K562 (cell line): ENCODE data around the gene PIGH. TPM values are rescaled to one million over a fixed set of nuclear protein-coding genes. Genes with fewer than 3 reads are reported as not detected.
A peak's percentile ranks its signal among the peaks of the same experiment; 100 is the strongest.

Source experiments
- CTCF ChIP-seq, 3 experiments: IDR thresholded peaks in 2 of 3; conservative IDR thresholded peaks in 1 of 3; 2 replicates each; pipeline ENCODE4 v1.5.1; 2011 to 2012; ENCODE audit warnings: low read length in 3 of 3, mild to moderate bottlenecking in 3 of 3, control low read depth in 2 of 3, improper control_type of control experiment in 1 of 3, inconsistent platforms in 1 of 3, low read depth in 1 of 3, mixed read lengths in 1 of 3, moderate library complexity in 1 of 3; ENCODE audit not compliant: insufficient read depth in 2 of 3
- DEAF1 ChIP-seq: fragments of 450-650 bp; formaldehyde crosslinking; IDR thresholded peaks from 2 replicates; pipeline ENCODE4 v1.4.0; 2020; ENCODE audit warnings: mild to moderate bottlenecking, moderate library complexity
- KDM4B ChIP-seq, 2 experiments: fragments of 450-650 bp in 1 of 2; sonication (generic) in 1 of 2; IDR thresholded peaks; 2 replicates each; pipeline ENCODE4 v1.6.1; 2016 to 2017; ENCODE audit warnings: borderline replicate concordance in 2 of 2, antibody characterized with exemption in 1 of 2, low read depth in 1 of 2, mild to moderate bottlenecking in 1 of 2
- MAZ ChIP-seq, 2 experiments: fragments of 450-650 bp in 1 of 2; sonication (generic) in 1 of 2; formaldehyde crosslinking; IDR thresholded peaks in 1 of 2; conservative IDR thresholded peaks in 1 of 2; 2 replicates each; pipeline versions ENCODE4 v1.4.0 to v1.5.0; 2020; ENCODE audit warnings: mild to moderate bottlenecking in 1 of 2, missing genetic modification reagents in 1 of 2
- PBX2 ChIP-seq, 2 experiments: IDR thresholded peaks in 1 of 2; conservative IDR thresholded peaks in 1 of 2; 2 replicates each; pipeline ENCODE4 v1.6.1; 2016; ENCODE audit warnings: low read depth in 2 of 2, mild to moderate bottlenecking in 1 of 2, missing compliant biosample characterization in 1 of 2, missing genetic modification characterization in 1 of 2, moderate library complexity in 1 of 2
- RAD21 ChIP-seq, 2 experiments: fragments of 250-450 bp in 1 of 2; fragments of 450-650 bp in 1 of 2; sonication (Bioruptor Pico) in 1 of 2; formaldehyde crosslinking in 1 of 2; IDR thresholded peaks in 1 of 2; conservative IDR thresholded peaks in 1 of 2; 2 replicates each; pipeline versions ENCODE4 v1.4.0 to v1.8.0; 2020 to 2022; ENCODE audit warnings: mild to moderate bottlenecking in 2 of 2, moderate library complexity in 1 of 2
- STAG1 ChIP-seq: sonication (generic); formaldehyde crosslinking; IDR thresholded peaks from 2 replicates; pipeline ENCODE4 v1.5.0; 2020; ENCODE audit warnings: missing genetic modification reagents, borderline replicate concordance
- TFAP4 ChIP-seq: sonication (generic); formaldehyde crosslinking; IDR thresholded peaks from 2 replicates; pipeline ENCODE4 v1.8.0; 2022; ENCODE audit warnings: missing genetic modification reagents, mild to moderate bottlenecking, moderate library complexity, borderline replicate concordance
- ZNF184 ChIP-seq: sonication (generic); formaldehyde crosslinking; IDR thresholded peaks from 2 replicates; pipeline ENCODE4 v1.5.0; 2020; ENCODE audit warnings: missing genetic modification reagents
- polyA plus RNA-seq, 8 experiments: library from polyadenylated mRNA; depleted of rRNA in 4 of 8; stranded (reverse) in 5 of 8; unstranded in 3 of 8; fragments of >200 nt; fragmentation: Nextera tagmentation in 2 of 8; fragmentation: Illumina TruSeq in 1 of 8; extraction: Ambion mirVana in 2 of 8; extraction: Trizol in 1 of 8; gene quantifications; 2 replicates each; pipeline versions ENCODE4 v1.2.1 to v1.2.3, GENCODE V29; 2011 to 2014; ENCODE audit warnings: inconsistent platforms in 1 of 8, missing spikeins in 1 of 8
- total RNA-seq, 7 experiments: library from RNA; depleted of rRNA in 6 of 7; stranded (reverse); fragments of >200 nt in 6 of 7; fragmentation: Illumina TruSeq in 2 of 7; extraction: Trizol in 2 of 7; gene quantifications; 2 replicates each; pipeline versions ENCODE4 v1.2.1 to v1.2.3, GENCODE V29; 2011 to 2021; ENCODE audit warnings: low replicate concordance in 1 of 7

PIGH gene
- total and polyA plus RNA-seq, 9 of the 15 experiments (the other 6 are each of a cell fraction or from before 2014, with no cell fraction given): 21.1 to 53.4 (median 24.7) TPM

GRCh38 chr14:67571275-67571990, 28.6 kb downstream of the PIGH start (continued):
- TF ChIP-seq CTCF (IDR thresholded peaks at IDR 0.05 in 2 of 3, conservative IDR thresholded peaks at IDR 0.05 in 1 of 3; ENCODE audit: insufficient read depth in 2 of 3, low read depth in 1 of 3, low read length in 3 of 3) (peak; percentile 79 to 84 (median 83)), ZNF184 (no peak), DEAF1 (CRISPR knock-in tag) (peak; percentile 60), STAG1 (CRISPR knock-in tag) (peak; percentile 30; the same call in 1 of the 2 replicates), PBX2 (CRISPR knock-in tag; IDR thresholded peaks at IDR 0.05; ENCODE audit: low read depth) (no peak), PBX2 (tag; conservative IDR thresholded peaks at IDR 0.05; ENCODE audit: low read depth) (peak; percentile 44), KDM4B (IDR thresholded peaks at IDR 0.05; ENCODE audit: borderline replicate concordance in 2 of 2, low read depth in 1 of 2) (no peak), TFAP4 (CRISPR knock-in tag) (0 out of 2 replicates have a peak, but pooled peaks have one; percentile 13), MAZ (CRISPR knock-in tag; conservative IDR thresholded peaks at IDR 0.05 in 1 of 2, IDR thresholded peaks at IDR 0.05 in 1 of 2) (peak in 1 of 2 experiments; percentile 25; a peak in 1 of 4 replicates), RAD21 (CRISPR knock-in tag; conservative IDR thresholded peaks at IDR 0.05 in 1 of 2, IDR thresholded peaks at IDR 0.05 in 1 of 2) (peak; percentile 75 to 83)
